GM12878 (cell line): ENCODE results near the gene CHRNG. TPM values are rescaled to one million over a fixed set of nuclear protein-coding genes. Genes with fewer than 3 reads are reported as not detected.

Experiments
- ATAC-seq: fragments of 200-7000 bp; cut with Tn5 transposase; 3 replicates; pipeline ENCODE4 v1.9.1; 2020; ENCODE audit warnings: mild to moderate bottlenecking, moderate library complexity
- BruUV-seq: library from RNA; stranded (reverse); fragments of 400-500 nt; replicated peaks from 2 replicates; lab custom pipeline; 2021; lab: Mats Ljungman, UMichigan
- CTCF ChIA-PET: fragments of 300-600 bp; sonication (Branson Sonifier 250); formaldehyde crosslinking; extraction: SDS; loops from one replicate; lab custom pipeline; 2021; ENCODE audit warnings: inconsistent platforms; lab: Yijun Ruan, JAX
- POLR2A ChIA-PET: fragments of 350-600 bp; formaldehyde crosslinking; extraction: SDS; loops from one replicate; lab custom pipeline; 2021; ENCODE audit warnings: inconsistent platforms; lab: Charles Lee
- RAD21 ChIA-PET: fragments of 300-600 bp; sonication (Branson Sonifier 250); formaldehyde crosslinking; loops from one replicate; lab custom pipeline; 2023; ENCODE audit warnings: antibody characterized with exemption; ENCODE audit not compliant: unreplicated experiment; lab: Charles Lee
- SMC1A ChIA-PET: fragments of 300-600 bp; sonication (Branson Sonifier 250); formaldehyde crosslinking; loops from one replicate; lab custom pipeline; 2023; ENCODE audit not compliant: unreplicated experiment, uncharacterized antibody; lab: Charles Lee
- DNase-seq: peaks from one replicate; pipeline ENCODE4 v3.0.0-alpha.2; 2011; ENCODE audit warnings: low read depth, low spot score
- FAIRE-seq: peaks from 3 replicates; lab custom pipeline; 2011; peaks lifted over from hg19 to GRCh38; lab: Jason Lieb, UNC
- H2AFZ ChIP-seq: 2 replicates; pipeline ENCODE4 v1.6.0; 2011; ENCODE audit warnings: low read depth, low read length, control low read depth; ENCODE audit not compliant: control insufficient read depth
- H3K27ac ChIP-seq: 2 replicates; pipeline ENCODE4 v1.5.1; 2011; ENCODE audit warnings: control low read depth; ENCODE audit not compliant: control insufficient read depth, insufficient read depth
- H3K27me3 ChIP-seq, 2 experiments: replicated peaks in 1 of 2; 2 replicates each; pipeline versions ENCODE4 v1.6.0 to v1.6.1; 2011; ENCODE audit warnings: low read length in 1 of 2; ENCODE audit not compliant: control insufficient read depth in 2 of 2, insufficient read depth in 2 of 2
- H3K36me3 ChIP-seq, 2 experiments: 2 replicates each; pipeline ENCODE4 v1.5.1; 2011; ENCODE audit warnings: low read length in 1 of 2; ENCODE audit not compliant: control insufficient read depth in 2 of 2, insufficient read depth in 2 of 2
- H3K4me1 ChIP-seq: 2 replicates; pipeline ENCODE4 v1.6.1; 2011; ENCODE audit warnings: mild to moderate bottlenecking, low read length, moderate library complexity, mixed read lengths; ENCODE audit not compliant: control insufficient read depth, insufficient read depth
- H3K4me2 ChIP-seq: 2 replicates; pipeline ENCODE4 v1.6.0; 2011; ENCODE audit warnings: control low read depth; ENCODE audit not compliant: control insufficient read depth, insufficient read depth
- H3K4me3 ChIP-seq: fragments of 200-600 bp; sonication (generic); 2 replicates; pipeline ENCODE4 v1.5.1; 2016
- H3K79me2 ChIP-seq: 2 replicates; pipeline ENCODE4 v1.6.0; 2011; ENCODE audit warnings: low read length; ENCODE audit not compliant: control insufficient read depth, insufficient read depth
- H3K9ac ChIP-seq: 2 replicates; pipeline ENCODE4 v1.8.0; 2011; ENCODE audit warnings: low read length, control low read depth, mixed read lengths; ENCODE audit not compliant: control insufficient read depth, insufficient read depth
- H3K9me3 ChIP-seq: replicated peaks from 3 replicates; pipeline ENCODE4 v1.5.1; 2011; ENCODE audit warnings: mild to moderate bottlenecking, low read length; ENCODE audit not compliant: control insufficient read depth, insufficient read depth
- H4K20me1 ChIP-seq: 2 replicates; pipeline ENCODE4 v1.6.0; 2011; ENCODE audit not compliant: control insufficient read depth, insufficient read depth
- ATF3 ChIP-seq: IDR thresholded peaks from 2 replicates; pipeline ENCODE4 v1.6.1; 2011; ENCODE audit warnings: low read depth, mild to moderate bottlenecking, low read length, moderate library complexity, borderline replicate concordance; ENCODE audit errors: extremely low read depth
- FOXM1 ChIP-seq: IDR thresholded peaks from 2 replicates; pipeline ENCODE4 v1.6.1; 2012; ENCODE audit warnings: low read depth, mild to moderate bottlenecking, inconsistent platforms, low read length, moderate library complexity
- KAT2A ChIP-seq: conservative IDR thresholded peaks from 2 replicates; pipeline ENCODE4 v1.6.1; 2011; ENCODE audit warnings: low read depth, low read length; ENCODE audit not compliant: control insufficient read depth
- MEF2B ChIP-seq: fragments of 450-650 bp; IDR thresholded peaks from 2 replicates; pipeline ENCODE4 v1.6.1; 2018; ENCODE audit warnings: mild to moderate bottlenecking, moderate library complexity; ENCODE audit not compliant: partially characterized antibody, poor library complexity, severe bottlenecking
- NFYB ChIP-seq: IDR thresholded peaks from 2 replicates; pipeline ENCODE4 v1.6.1; 2011; ENCODE audit warnings: low read depth, mild to moderate bottlenecking, low read length, improper control_type of control experiment, moderate library complexity; ENCODE audit not compliant: insufficient read depth
- SMAD1 ChIP-seq: fragments of 450-650 bp; IDR thresholded peaks from 2 replicates; pipeline ENCODE4 v1.6.1; 2018; ENCODE audit warnings: mild to moderate bottlenecking, low read depth; ENCODE audit not compliant: partially characterized antibody
- SMAD5 ChIP-seq: IDR thresholded peaks from 2 replicates; pipeline ENCODE4 v1.6.1; 2016; ENCODE audit warnings: antibody characterized with exemption, low read depth
- WGBS: methylation state at CpG from one replicate; pipeline ENCODE4 v1.1.6; 2016; ENCODE audit warnings: low lambda C conversion rate; ENCODE audit not compliant: insufficient replicate concordance, insufficient coverage; ENCODE audit errors: missing lambda C conversion rate; 5-methylcytosine and 5-hydroxymethylcytosine counted together
- in situ Hi-C: fragments of 300-500 bp; cut with MboI; formaldehyde crosslinking; loops from 9 replicates; pipeline ENCODE4 v1.14.3; 2018; ENCODE audit warnings: mixed read lengths
- intact Hi-C: fragments of 100-400 bp; cut with micrococcal nuclease; formaldehyde crosslinking; loops from one replicate; pipeline ENCODE4 v1.14.2; 2022; ENCODE audit not compliant: unreplicated experiment
- polyA plus RNA-seq, 11 experiments: library from polyadenylated mRNA; depleted of rRNA in 4 of 11; unstranded in 6 of 11; stranded (reverse) in 5 of 11; fragments of >200 nt; fragmentation: Nextera tagmentation in 4 of 11; fragmentation: Illumina TruSeq in 1 of 11; extraction: Ambion mirVana in 4 of 11; extraction: Trizol in 1 of 11; gene quantifications; 1 replicate in 1 of 11; 2 replicates in 10 of 11; pipeline versions ENCODE4 v1.2.1 to v1.2.3, GENCODE V29; 2011 to 2016; ENCODE audit warnings: inconsistent platforms in 2 of 11, missing spikeins in 2 of 11, low read depth in 1 of 11
- total RNA-seq, 4 experiments: library from RNA; depleted of rRNA in 3 of 4; stranded (reverse); fragments of >200 nt in 3 of 4; fragmentation: Illumina TruSeq in 1 of 4; extraction: Trizol in 1 of 4; gene quantifications; 2 replicates each; pipeline versions ENCODE4 v1.2.1 to v1.2.3, GENCODE V29; 2013 to 2021
- TF ChIP-seq, protein P1 (sequence below): fragments of 450-650 bp; IDR thresholded peaks from 2 replicates; pipeline ENCODE4 v1.6.1; 2016; ENCODE audit warnings: mild to moderate bottlenecking
- TF ChIP-seq, protein P2 (sequence below), 3 experiments: IDR thresholded peaks in 2 of 3; conservative IDR thresholded peaks in 1 of 3; 2 replicates each; pipeline ENCODE4 v1.5.1; 2011; ENCODE audit warnings: low read depth in 3 of 3, low read length in 3 of 3, mild to moderate bottlenecking in 3 of 3, control low read depth in 2 of 3, moderate library complexity in 2 of 3, inconsistent platforms in 1 of 3, mixed read lengths in 1 of 3; ENCODE audit not compliant: control insufficient read depth in 2 of 3, insufficient read depth in 1 of 3; ENCODE audit errors: extremely low read depth in 1 of 3

The CHRNG gene
- total and polyA plus RNA-seq, 10 of the 15 experiments (the other 5 are each of a cell fraction or from before 2014, with no cell fraction given) = 0.17 TPM; not detected in 9

GRCh38 chr2:232587512-232587911 lies 48.0 kb downstream of the CHRNG start:
- DNase-seq = no peak
- Histone ChIP-seq H3K79me2 (no peaks in the 10 kb centered on the region), H4K20me1 (no peaks in the 10 kb centered on the region), H3K36me3 (0 out of 4 replicates have a peak, but pooled peaks cover 0 to 4% of the 10 kb centered on the region in 2 experiments), H3K4me1 (no peaks in the 10 kb centered on the region), H3K27ac (no peak overlapping the region), H3K4me3 (no peak overlapping the region), H3K9me3 (no peaks in the 10 kb centered on the region), H2AFZ (no peak overlapping the region), H3K9ac (no peak overlapping the region), H3K4me2 (no peak overlapping the region), H3K27me3 (no peaks in the 10 kb centered on the region)
- intact Hi-C loops (no loop called here), in situ Hi-C loops (no loop called here)
- WGBS = 50% methylated on average over 7 of the region's 7 CpGs
- no TSS peak for BruUV-seq
- ChIA-PET SMC1A (no interaction called here), RAD21 (no interaction called here), CTCF (no interaction called here), POLR2A (no interaction called here)
- ATAC-seq = no peak
- no peak for FAIRE-seq
- TF ChIP-seq, protein P1, sequence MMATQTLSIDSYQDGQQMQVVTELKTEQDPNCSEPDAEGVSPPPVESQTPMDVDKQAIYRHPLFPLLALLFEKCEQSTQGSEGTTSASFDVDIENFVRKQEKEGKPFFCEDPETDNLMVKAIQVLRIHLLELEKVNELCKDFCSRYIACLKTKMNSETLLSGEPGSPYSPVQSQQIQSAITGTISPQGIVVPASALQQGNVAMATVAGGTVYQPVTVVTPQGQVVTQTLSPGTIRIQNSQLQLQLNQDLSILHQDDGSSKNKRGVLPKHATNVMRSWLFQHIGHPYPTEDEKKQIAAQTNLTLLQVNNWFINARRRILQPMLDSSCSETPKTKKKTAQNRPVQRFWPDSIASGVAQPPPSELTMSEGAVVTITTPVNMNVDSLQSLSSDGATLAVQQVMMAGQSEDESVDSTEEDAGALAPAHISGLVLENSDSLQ = no peak
- TF ChIP-seq, protein P2, sequence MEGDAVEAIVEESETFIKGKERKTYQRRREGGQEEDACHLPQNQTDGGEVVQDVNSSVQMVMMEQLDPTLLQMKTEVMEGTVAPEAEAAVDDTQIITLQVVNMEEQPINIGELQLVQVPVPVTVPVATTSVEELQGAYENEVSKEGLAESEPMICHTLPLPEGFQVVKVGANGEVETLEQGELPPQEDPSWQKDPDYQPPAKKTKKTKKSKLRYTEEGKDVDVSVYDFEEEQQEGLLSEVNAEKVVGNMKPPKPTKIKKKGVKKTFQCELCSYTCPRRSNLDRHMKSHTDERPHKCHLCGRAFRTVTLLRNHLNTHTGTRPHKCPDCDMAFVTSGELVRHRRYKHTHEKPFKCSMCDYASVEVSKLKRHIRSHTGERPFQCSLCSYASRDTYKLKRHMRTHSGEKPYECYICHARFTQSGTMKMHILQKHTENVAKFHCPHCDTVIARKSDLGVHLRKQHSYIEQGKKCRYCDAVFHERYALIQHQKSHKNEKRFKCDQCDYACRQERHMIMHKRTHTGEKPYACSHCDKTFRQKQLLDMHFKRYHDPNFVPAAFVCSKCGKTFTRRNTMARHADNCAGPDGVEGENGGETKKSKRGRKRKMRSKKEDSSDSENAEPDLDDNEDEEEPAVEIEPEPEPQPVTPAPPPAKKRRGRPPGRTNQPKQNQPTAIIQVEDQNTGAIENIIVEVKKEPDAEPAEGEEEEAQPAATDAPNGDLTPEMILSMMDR (IDR thresholded peaks at IDR 0.05 in 2 of 3, conservative IDR thresholded peaks at IDR 0.05 in 1 of 3; ENCODE audit: control insufficient read depth in 2 of 3, extremely low read depth in 1 of 3, insufficient read depth in 1 of 3, low read depth in 3 of 3, low read length in 3 of 3) = no peak
- TF ChIP-seq NFYB (no peak), SMAD1 (no peak), SMAD5 (no peak), KAT2A (no peak), MEF2B (no peak), ATF3 (no peak), FOXM1 (no peak)
- TF ChIP-seq, all 136 proteins: peak for 0
